Adipocyte (in vitro differentiated cells): Measurements from ENCODE around the gene POU4F3.

Experiments
- DNase-seq: peaks from one replicate; pipeline ENCODE4 v3.0.0-alpha.2; 2015; ENCODE audit warnings: low read depth
- H3K27me3 ChIP-seq: replicated peaks from 2 replicates; pipeline ENCODE4 v1.7.0; 2013; ENCODE audit warnings: mild to moderate bottlenecking, low read length, moderate library complexity; ENCODE audit not compliant: control insufficient read depth, insufficient read depth
- H3K36me3 ChIP-seq: 2 replicates; pipeline ENCODE4 v1.7.0; 2013; ENCODE audit warnings: low read length, mild to moderate bottlenecking, moderate library complexity; ENCODE audit not compliant: control insufficient read depth, insufficient read depth, severe bottlenecking
- H3K4me1 ChIP-seq: 2 replicates; pipeline ENCODE4 v1.7.0; 2013; ENCODE audit warnings: mild to moderate bottlenecking, low read length, moderate library complexity; ENCODE audit not compliant: control insufficient read depth, insufficient read depth
- H3K4me3 ChIP-seq: 2 replicates; pipeline ENCODE4 v1.7.0; 2013; ENCODE audit warnings: mild to moderate bottlenecking, low read length, moderate library complexity
- H3K9ac ChIP-seq: 2 replicates; pipeline ENCODE4 v1.7.0; 2013; ENCODE audit warnings: mild to moderate bottlenecking, low read length, moderate library complexity
- H3K9me3 ChIP-seq: 2 replicates; pipeline ENCODE4 v1.7.0; 2013; ENCODE audit warnings: mild to moderate bottlenecking, low read length, moderate library complexity; ENCODE audit not compliant: control insufficient read depth

The POU4F3 gene

DNA sequence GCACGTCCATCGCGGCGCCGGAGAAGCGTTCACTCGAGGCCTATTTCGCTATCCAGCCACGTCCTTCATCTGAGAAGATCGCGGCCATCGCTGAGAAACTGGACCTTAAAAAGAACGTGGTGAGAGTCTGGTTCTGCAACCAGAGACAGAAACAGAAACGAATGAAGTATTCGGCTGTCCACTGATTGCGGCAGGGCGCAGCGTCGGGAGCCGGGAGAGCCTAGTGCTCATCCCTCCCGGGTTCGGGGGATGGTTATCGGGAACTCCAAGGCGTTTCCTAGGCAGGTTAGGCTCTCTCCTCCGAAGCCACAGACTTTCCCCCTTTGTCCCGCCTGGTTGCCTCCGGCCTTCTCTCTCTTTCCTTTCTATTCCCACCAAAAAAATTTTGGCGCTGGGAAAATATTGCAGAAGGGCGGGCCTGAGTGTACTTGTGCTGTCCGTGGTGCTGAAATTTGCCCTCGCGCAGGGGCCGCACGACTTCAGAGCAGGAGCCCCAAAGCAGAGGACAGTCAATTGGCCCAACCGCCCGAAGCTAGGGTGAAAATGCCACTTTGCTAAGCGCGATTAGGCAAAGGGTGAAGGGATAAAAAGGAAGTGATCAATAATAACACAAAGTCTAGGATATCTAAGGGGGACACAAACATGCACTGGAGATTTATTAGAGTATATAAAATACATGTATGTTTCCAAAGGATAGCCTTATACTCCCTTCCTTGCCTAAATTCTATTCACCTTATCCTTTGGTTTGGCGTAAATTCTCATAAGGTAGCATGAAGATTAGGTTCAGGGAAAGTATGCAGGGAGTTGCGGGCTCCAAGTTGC is 1.8 kb downstream of the POU4F3 start:
- H3K27me3 ChIP-seq: peaks cover 97% of the 10 kb centered on the region
- peak; percentile 87 for DNase-seq
- no peaks in the 10 kb centered on the region for H3K4me1 ChIP-seq
- no peak overlapping the region for H3K9ac ChIP-seq
- no peaks in the 10 kb centered on the region for H3K9me3 ChIP-seq
- H3K36me3 ChIP-seq: no peaks in the 10 kb centered on the region
- H3K4me3 ChIP-seq: peak overlapping the region; percentile 15

GRCh38 chr5:146341854-146342253 is 3.2 kb downstream of the POU4F3 start:
- peaks cover 97% of the 10 kb centered on the region for H3K27me3 ChIP-seq
- no peak overlapping the region for H3K4me3 ChIP-seq
- H3K4me1 ChIP-seq: no peaks in the 10 kb centered on the region
- DNase-seq: no peak
- H3K36me3 ChIP-seq: no peaks in the 10 kb centered on the region
- no peaks in the 10 kb centered on the region for H3K9me3 ChIP-seq
- no peak overlapping the region for H3K9ac ChIP-seq

DNA sequence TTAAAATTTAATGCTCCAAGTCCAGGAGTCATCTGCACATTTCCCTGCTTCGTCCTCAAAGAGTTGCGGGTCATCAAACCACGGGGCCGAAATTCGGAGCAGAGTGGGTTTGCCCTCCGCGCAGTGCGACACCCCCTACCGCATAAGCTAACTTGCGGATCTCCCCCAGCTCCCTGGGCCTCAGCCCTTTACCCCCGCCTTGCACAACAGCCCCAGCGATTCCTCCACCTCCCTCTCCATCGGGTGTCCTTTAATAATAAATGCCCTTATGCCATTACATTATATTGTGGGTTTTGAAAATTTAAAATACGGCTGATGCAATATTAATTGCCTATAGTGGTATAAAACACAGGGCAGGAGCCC is 3.9 kb downstream of the POU4F3 start:
- no peaks in the 10 kb centered on the region for H3K36me3 ChIP-seq
- no peaks in the 10 kb centered on the region for H3K9me3 ChIP-seq
- DNase-seq: no peak
- no peaks in the 10 kb centered on the region for H3K4me1 ChIP-seq
- no peak overlapping the region for H3K9ac ChIP-seq
- H3K27me3 ChIP-seq: peaks cover 96% of the 10 kb centered on the region
- H3K4me3 ChIP-seq: no peak overlapping the region

DNA sequence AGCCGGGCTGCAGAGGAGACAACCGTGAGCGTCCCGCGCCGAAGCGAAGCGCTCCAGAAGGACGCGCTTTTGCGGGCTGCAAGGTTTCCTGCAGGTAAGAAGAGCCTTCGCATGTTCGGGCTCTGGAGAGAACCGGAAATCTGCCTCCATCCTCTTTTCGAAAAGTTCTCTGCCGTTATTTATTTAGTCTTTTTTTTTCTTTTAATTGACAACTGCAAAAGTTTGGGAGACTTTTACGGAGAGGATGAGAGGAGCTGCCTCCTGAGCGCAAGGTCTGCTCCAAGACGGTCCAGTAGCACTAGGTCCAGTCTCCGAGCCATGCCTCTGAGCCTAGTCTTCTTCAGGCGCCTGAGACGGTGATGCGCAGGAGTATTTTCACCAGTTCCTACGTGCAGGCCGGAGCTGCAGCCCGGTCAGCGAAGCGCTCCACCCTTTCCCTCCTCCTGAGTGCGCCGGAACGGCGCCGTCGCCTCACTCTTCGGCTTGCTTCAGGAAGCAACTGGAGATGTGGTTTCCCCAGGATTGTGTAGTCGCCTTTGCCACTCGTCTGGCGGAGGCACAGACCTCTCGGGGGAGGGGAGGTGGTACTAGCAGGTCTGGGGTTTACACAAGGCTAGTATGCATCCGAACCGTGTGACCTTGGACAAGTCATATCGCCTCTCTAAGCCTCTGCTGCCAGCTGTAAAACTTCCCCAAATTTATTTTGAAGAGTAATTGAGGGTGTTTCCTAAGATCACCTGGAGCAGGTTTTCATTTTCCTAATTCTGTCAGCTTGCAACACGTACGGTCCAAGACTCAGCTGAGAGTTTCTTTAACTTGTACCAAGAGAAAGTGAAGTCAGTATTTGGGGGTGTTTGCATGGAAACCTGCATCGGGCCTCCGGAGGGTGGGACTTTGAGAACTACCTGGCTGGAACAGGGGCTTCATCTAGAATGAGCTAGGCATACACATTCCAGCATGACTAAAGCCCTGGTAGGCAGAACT is 4.5 kb downstream of the POU4F3 start:
- Histone ChIP-seq H3K4me3 (no peak overlapping the region), H3K9ac (no peak overlapping the region), H3K27me3 (peaks cover 93% of the 10 kb centered on the region), H3K4me1 (no peaks in the 10 kb centered on the region), H3K9me3 (no peaks in the 10 kb centered on the region), H3K36me3 (no peaks in the 10 kb centered on the region)
- no peak for DNase-seq

DNA sequence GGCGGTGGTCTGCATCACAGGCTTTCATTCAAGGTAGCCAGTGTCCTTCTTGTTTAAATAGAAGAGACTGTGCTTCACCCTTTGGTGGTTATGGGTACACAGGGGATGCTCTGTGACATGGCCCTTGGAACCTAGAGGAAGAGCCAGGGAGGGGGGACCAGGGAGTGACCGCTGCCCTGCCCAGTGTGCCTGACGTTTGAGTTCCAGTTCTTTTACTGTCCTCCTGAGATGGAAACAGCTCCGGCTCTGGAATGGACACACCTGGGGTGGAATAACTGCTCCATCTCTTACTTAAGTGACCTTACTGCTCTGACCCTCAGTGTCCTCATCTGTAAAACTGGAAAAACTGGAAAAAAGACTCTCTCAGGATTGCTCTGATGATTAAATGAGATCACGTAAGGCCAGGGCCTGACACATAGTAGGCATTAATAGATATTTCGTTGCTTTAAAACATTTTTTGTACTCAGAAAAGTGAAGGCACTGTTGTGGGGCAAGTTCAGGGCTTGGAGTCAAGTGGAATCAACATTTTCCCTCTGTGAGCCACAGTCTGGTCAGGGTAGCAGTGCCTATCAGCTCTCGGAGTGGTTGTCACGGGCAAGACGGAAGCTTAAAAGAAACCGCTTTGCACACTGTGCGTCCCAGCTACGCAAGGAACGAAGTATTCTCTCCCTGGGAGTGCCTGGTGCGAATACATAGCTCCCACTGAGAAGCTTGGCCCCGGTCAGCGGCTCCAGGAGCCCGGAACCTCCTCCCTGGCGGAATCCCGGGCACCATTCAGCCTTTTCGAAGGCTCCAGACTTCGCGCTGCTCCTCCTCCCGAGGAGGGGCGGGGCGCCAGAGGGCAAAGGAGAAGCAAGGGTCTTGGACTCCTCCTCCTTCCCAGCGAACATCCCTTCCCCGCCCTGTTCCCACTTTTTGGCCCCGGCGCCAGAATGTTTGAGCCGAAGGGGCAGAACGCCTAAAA is 5.8 kb downstream of the POU4F3 start:
- peaks cover 91% of the 10 kb centered on the region for H3K27me3 ChIP-seq
- no peak overlapping the region for H3K4me3 ChIP-seq

GRCh38 chr5:146345240-146345577 is 6.6 kb downstream of the POU4F3 start:
- Histone ChIP-seq H3K4me3 (no peak overlapping the region), H3K4me1 (no peaks in the 10 kb centered on the region), H3K36me3 (no peaks in the 10 kb centered on the region), H3K9me3 (no peaks in the 10 kb centered on the region), H3K9ac (no peak overlapping the region), H3K27me3 (peaks cover 85% of the 10 kb centered on the region)
- no peak for DNase-seq

More for the DNA sequence above, 5.8 kb downstream of the POU4F3 start:
- H3K9ac ChIP-seq: no peak overlapping the region
- H3K9me3 ChIP-seq: no peaks in the 10 kb centered on the region
- no peak for DNase-seq
- H3K36me3 ChIP-seq: no peaks in the 10 kb centered on the region
- no peaks in the 10 kb centered on the region for H3K4me1 ChIP-seq

GRCh38 chr5:146345578-146346366 is 7.1 kb downstream of the POU4F3 start:
- Histone ChIP-seq H3K9me3 (no peaks in the 10 kb centered on the region), H3K9ac (no peak overlapping the region), H3K4me1 (no peaks in the 10 kb centered on the region), H3K27me3 (peaks cover 79% of the 10 kb centered on the region), H3K4me3 (no peak overlapping the region), H3K36me3 (no peaks in the 10 kb centered on the region)
- no peak for DNase-seq

- H3K9me3 ChIP-seq: no peaks in the 10 kb centered on the region
Observed at GRCh38 chr5:146357126-146357525, 18.5 kb downstream of the POU4F3 start.

GRCh38 chr5:146359836-146360235 is 21.2 kb downstream of the POU4F3 start:
- H3K9ac ChIP-seq: no peak overlapping the region
- H3K36me3 ChIP-seq: no peaks in the 10 kb centered on the region
- DNase-seq: no peak
- peaks cover 24% of the 10 kb centered on the region for H3K27me3 ChIP-seq
- H3K9me3 ChIP-seq: no peaks in the 10 kb centered on the region
- H3K4me1 ChIP-seq: no peaks in the 10 kb centered on the region
- H3K4me3 ChIP-seq: no peak overlapping the region

More at GRCh38 chr5:146357126-146357525, 18.5 kb downstream of the POU4F3 start:
- Histone ChIP-seq H3K9ac (no peak overlapping the region), H3K36me3 (no peaks in the 10 kb centered on the region), H3K4me1 (no peaks in the 10 kb centered on the region), H3K4me3 (no peak overlapping the region), H3K27me3 (peaks cover 24% of the 10 kb centered on the region)
- no peak for DNase-seq

- Histone ChIP-seq H3K9ac (no peak overlapping the region), H3K4me1 (no peaks in the 10 kb centered on the region), H3K4me3 (no peak overlapping the region), H3K9me3 (no peaks in the 10 kb centered on the region), H3K27me3 (peaks cover 38% of the 10 kb centered on the region), H3K36me3 (no peaks in the 10 kb centered on the region)
- no peak for DNase-seq
Observed at GRCh38 chr5:146363161-146363874, 24.7 kb downstream of the POU4F3 start.
